BLaER1 treated with 17β-estradiol and CSF1 and Interleukin-3, amounts not matched to agents 10 nM and 100 nM (cell line): ENCODE measurements around the gene MICAL3.

Experiments used
- H3K27ac ChIP-seq, 11 experiments: shearing (Covaris generic); formaldehyde crosslinking; 2 replicates each; pipeline ENCODE4 v1.8.1; 2022
- H3K27me3 ChIP-seq, 11 experiments: shearing (Covaris generic); formaldehyde crosslinking; 2 replicates each; pipeline ENCODE4 v1.8.1; 2022
- H3K36me3 ChIP-seq, 11 experiments: shearing (Covaris generic); formaldehyde crosslinking; 2 replicates each; pipeline ENCODE4 v1.8.1; 2022
- H3K4me1 ChIP-seq, 10 experiments: shearing (Covaris generic); formaldehyde crosslinking; 2 replicates each; pipeline ENCODE4 v1.8.1; 2022
- H3K4me2 ChIP-seq, 11 experiments: shearing (Covaris generic); formaldehyde crosslinking; 2 replicates each; pipeline ENCODE4 v1.8.1; 2022
- H3K4me3 ChIP-seq, 10 experiments: shearing (Covaris generic); formaldehyde crosslinking; 2 replicates each; pipeline ENCODE4 v1.8.1; 2022
- H3K9ac ChIP-seq, 11 experiments: shearing (Covaris generic); formaldehyde crosslinking; 2 replicates each; pipeline ENCODE4 v1.8.1; 2022
- H3K9me3 ChIP-seq, 11 experiments: shearing (Covaris generic); formaldehyde crosslinking; replicated peaks in 1 of 11; 2 replicates each; pipeline ENCODE4 v1.8.1; 2022
- H4K20me1 ChIP-seq, 11 experiments: shearing (Covaris generic); formaldehyde crosslinking; 2 replicates each; pipeline ENCODE4 v1.8.1; 2022
- Cebpa-rat ChIP-seq, 11 experiments: shearing (Covaris generic); IDR thresholded peaks; 2 replicates each; pipeline ENCODE4 v1.8.1; 2022

MICAL3 gene

DNA sequence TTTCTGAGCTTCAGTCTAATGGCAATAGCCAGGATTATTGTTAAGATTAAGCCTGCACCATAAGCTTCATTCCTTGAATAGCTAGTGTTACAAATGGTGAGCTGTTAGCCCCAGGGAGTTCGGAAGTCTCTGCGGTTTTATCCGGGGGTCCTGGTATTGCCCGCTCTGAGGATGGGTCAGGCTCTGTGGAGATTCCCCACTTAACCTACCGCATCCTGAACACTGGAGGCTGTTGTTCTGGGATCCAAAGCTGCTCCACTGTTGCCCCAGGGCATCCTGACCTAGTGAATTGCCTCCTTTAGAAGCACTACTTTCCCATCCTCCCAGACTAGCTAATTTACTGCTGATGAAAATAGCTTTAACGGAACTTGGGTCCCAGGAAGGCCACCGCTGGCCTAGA lies 38.9 kb upstream of the MICAL3 start:
- Histone ChIP-seq H3K4me3 (no peak overlapping the region), H3K9ac (no peak overlapping the region), H3K27ac (peak overlapping the region in 4 of 11 experiments; percentile 12 to 31 (median 20); a peak in 3 of 22 replicates), H3K27me3 (peaks cover 0 to 6% (median 0%) of the 10 kb centered on the region in 11 experiments; a peak in 1 of 22 replicates), H3K36me3 (no peaks in the 10 kb centered on the region), H4K20me1 (no peaks in the 10 kb centered on the region), H3K4me2 (peak overlapping the region in 6 of 11 experiments; percentile 12 to 31 (median 22); a peak in 7 of 22 replicates), H3K9me3 (peaks cover 0 to 4% (median 0%) of the 10 kb centered on the region in 11 experiments; a peak in 1 of 22 replicates), H3K4me1 (peaks cover 15 to 38% (median 30%) of the 10 kb centered on the region in 10 experiments)
- no peak for TF ChIP-seq Cebpa-rat (IDR thresholded peaks at IDR 0.05)

- Histone ChIP-seq H3K4me1 (peaks cover 17 to 37% (median 32%) of the 10 kb centered on the region in 10 experiments), H3K4me3 (no peak overlapping the region), H3K27ac (no peak overlapping the region), H3K9me3 (peaks cover 0 to 4% (median 0%) of the 10 kb centered on the region in 11 experiments; a peak in 1 of 22 replicates), H3K36me3 (no peaks in the 10 kb centered on the region), H3K4me2 (no peak overlapping the region), H3K9ac (no peak overlapping the region), H4K20me1 (no peaks in the 10 kb centered on the region), H3K27me3 (peaks cover 0 to 6% (median 0%) of the 10 kb centered on the region in 11 experiments; a peak in 1 of 22 replicates)
- TF ChIP-seq Cebpa-rat (IDR thresholded peaks at IDR 0.05): no peak
These were observed 38.1 kb upstream of the MICAL3 start for GRCh38 chr22:18062421-18062820.

DNA sequence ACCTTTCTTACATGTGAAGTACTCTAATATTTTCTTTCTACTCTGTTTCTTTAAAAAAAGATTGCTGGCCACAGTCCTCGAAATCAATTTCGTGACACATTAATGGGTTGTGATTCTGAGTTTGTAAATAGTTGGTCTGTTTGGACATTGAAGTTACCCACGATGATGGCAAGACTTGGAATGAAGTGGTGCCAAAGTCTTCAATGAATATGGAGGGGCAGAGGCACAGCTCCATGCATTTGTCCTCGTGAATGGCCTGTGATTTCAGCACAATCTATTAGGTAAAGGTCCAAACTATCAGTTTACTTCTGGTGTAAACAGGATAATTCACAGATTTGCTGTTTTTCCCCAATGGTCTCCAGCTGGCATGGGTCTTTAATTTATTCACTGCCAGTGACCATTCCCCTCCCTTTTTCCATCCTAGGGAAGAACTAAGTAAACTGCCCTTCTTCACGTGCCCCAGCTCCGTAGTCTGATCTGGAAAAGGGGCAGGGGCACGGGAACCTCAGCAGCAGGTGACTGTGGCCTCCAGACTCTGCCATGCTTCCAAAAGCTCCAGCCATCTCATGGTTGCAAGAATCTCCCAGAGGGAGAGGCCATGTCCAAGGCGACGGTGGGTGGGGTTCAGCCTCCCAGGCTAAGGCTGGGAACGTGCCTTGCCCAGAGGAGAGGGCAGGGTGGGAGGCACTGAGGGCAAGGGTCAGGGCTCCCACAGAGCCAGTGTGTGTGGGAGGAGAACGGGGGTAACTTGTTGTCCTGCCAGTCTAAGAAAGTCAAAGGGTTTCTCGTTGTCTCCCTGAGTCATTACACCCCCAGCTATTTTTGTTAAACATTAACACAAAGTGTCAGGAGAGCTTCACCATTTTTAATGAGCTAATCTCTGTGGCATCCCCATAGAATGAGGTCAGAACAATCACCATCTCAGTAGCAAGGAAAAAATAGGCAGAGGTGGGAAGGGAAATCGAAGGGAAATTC lies 36.6 kb upstream of the MICAL3 start:
- Histone ChIP-seq H3K4me1 (peaks cover 26 to 38% (median 32%) of the 10 kb centered on the region in 10 experiments), H3K4me3 (no peak overlapping the region), H3K36me3 (no peaks in the 10 kb centered on the region), H3K27ac (no peak overlapping the region), H4K20me1 (no peaks in the 10 kb centered on the region), H3K4me2 (no peak overlapping the region), H3K9me3 (peaks cover 0 to 4% (median 0%) of the 10 kb centered on the region in 11 experiments; a peak in 1 of 22 replicates), H3K27me3 (peaks cover 0 to 6% (median 0%) of the 10 kb centered on the region in 11 experiments; a peak in 1 of 22 replicates), H3K9ac (no peak overlapping the region)
- TF ChIP-seq Cebpa-rat (IDR thresholded peaks at IDR 0.05): no peak

GRCh38 chr22:18059991-18060390 lies 35.6 kb upstream of the MICAL3 start:
- no peak overlapping the region for H3K27ac ChIP-seq
- no peak for TF ChIP-seq Cebpa-rat (IDR thresholded peaks at IDR 0.05)

GRCh38 chr22:18059473-18059872 lies 35.1 kb upstream of the MICAL3 start:
- Histone ChIP-seq H3K4me1 (peaks cover 12 to 25% (median 21%) of the 10 kb centered on the region in 10 experiments), H4K20me1 (no peaks in the 10 kb centered on the region), H3K4me2 (no peak overlapping the region), H3K36me3 (no peaks in the 10 kb centered on the region), H3K9me3 (peaks cover 0 to 4% (median 0%) of the 10 kb centered on the region in 11 experiments; a peak in 1 of 22 replicates), H3K27ac (no peak overlapping the region), H3K9ac (no peak overlapping the region), H3K27me3 (no peaks in the 10 kb centered on the region), H3K4me3 (no peak overlapping the region)
- no peak for TF ChIP-seq Cebpa-rat (IDR thresholded peaks at IDR 0.05)

More at GRCh38 chr22:18059991-18060390, 35.6 kb upstream of the MICAL3 start:
- Histone ChIP-seq H3K4me2 (no peak overlapping the region), H3K9ac (no peak overlapping the region), H3K27me3 (no peaks in the 10 kb centered on the region), H3K4me3 (no peak overlapping the region), H4K20me1 (no peaks in the 10 kb centered on the region), H3K4me1 (peaks cover 17 to 30% (median 24%) of the 10 kb centered on the region in 10 experiments), H3K9me3 (peaks cover 0 to 4% (median 0%) of the 10 kb centered on the region in 11 experiments; a peak in 1 of 22 replicates), H3K36me3 (no peaks in the 10 kb centered on the region)

GRCh38 chr22:18059094-18059417 lies 34.7 kb upstream of the MICAL3 start:
- no peaks in the 10 kb centered on the region for H3K36me3 ChIP-seq
- no peak overlapping the region for H3K4me2 ChIP-seq
- H3K4me3 ChIP-seq: no peak overlapping the region
- no peaks in the 10 kb centered on the region for H4K20me1 ChIP-seq
- H3K4me1 ChIP-seq: peaks cover 11 to 24% (median 20%) of the 10 kb centered on the region in 10 experiments
- no peak overlapping the region for H3K9ac ChIP-seq
- H3K9me3 ChIP-seq: peaks cover 0 to 4% (median 0%) of the 10 kb centered on the region in 11 experiments; a peak in 1 of 22 replicates
- H3K27me3 ChIP-seq: no peaks in the 10 kb centered on the region
- H3K27ac ChIP-seq: no peak overlapping the region
- TF ChIP-seq Cebpa-rat (IDR thresholded peaks at IDR 0.05): no peak

DNA sequence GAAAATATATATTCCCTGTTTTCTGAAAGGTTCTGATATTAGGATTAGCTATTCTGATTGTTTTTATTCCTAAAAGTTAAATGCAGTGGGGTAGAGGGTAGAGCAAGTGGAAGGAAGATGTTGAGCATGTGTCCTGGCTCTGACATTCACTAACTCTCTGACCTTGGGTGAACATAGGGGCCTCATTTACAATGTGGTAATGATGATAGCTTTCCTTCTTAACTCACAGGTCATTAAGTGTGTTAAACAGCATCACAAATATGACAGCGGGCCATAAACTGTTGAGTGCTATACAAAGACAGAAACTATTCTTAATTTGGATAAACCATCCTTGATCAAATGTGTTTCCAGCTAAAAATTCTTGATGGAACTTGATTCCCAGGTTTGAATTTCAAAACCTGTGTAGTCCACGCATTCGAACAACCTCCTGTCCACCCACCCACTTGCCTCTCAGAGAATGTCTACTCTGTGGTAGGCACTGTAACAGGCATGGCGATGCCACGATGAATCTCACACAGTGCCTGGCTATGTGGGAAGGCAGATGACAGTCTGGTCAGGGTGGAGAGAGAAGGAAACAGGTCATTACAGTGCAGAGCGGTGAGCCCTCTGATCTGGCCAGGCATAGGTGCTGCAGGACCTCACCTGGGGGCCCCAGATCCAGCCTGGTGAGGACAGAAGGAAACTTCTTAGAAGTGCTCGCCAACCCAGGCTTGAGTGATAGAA lies 34.2 kb upstream of the MICAL3 start:
- no peak overlapping the region for H3K9ac ChIP-seq
- H3K4me2 ChIP-seq: no peak overlapping the region
- H3K27me3 ChIP-seq: no peaks in the 10 kb centered on the region
- H3K4me1 ChIP-seq: peaks cover 11 to 21% (median 19%) of the 10 kb centered on the region in 10 experiments
- no peak overlapping the region for H3K27ac ChIP-seq
- peaks cover 0 to 3% (median 0%) of the 10 kb centered on the region in 11 experiments; a peak in 1 of 22 replicates for H3K9me3 ChIP-seq
- H4K20me1 ChIP-seq: no peaks in the 10 kb centered on the region
- H3K4me3 ChIP-seq: no peak overlapping the region
- no peaks in the 10 kb centered on the region for H3K36me3 ChIP-seq
- no peak for TF ChIP-seq Cebpa-rat (IDR thresholded peaks at IDR 0.05)

DNA sequence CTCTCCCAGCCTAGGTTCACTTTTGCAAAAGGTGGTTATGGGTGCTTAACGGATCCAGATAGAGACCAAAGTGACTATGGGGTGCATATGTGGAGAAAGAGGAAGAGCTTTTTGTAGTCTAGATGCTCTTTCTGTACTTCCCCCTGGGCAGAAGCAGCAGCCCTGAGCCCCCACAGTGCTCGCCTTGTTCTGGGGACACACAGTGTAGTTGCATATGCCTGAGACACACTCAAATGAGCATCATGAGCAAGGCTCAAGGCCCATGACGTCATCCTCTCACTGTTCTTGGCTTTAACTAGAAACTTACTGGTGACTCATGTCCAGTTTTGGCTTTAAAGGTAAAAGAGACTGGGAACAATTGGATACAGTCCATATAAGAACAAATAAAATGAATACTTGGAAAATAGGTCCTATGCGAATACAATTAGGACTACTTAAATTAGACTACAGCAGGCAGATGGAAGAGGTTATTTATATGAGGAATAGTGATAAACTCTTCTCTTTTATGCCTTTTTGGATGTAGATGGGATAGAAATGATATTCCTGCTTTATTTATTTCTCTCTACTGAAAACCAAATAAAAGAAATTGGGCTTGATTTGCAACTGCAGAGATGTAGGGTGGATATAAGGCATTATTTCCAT lies 33.3 kb upstream of the MICAL3 start:
- H3K4me1 ChIP-seq: peaks cover 11 to 21% (median 15%) of the 10 kb centered on the region in 10 experiments; a peak in 18 of 20 replicates
- H3K36me3 ChIP-seq: no peaks in the 10 kb centered on the region
- H3K9me3 ChIP-seq: 0 out of 22 replicates have a peak, but pooled peaks cover 0 to 7% (median 0%) of the 10 kb centered on the region in 11 experiments
- no peak overlapping the region for H3K4me3 ChIP-seq
- H3K27ac ChIP-seq: no peak overlapping the region
- peak overlapping the region in 4 of 11 experiments; percentile 39 to 68 (median 58); a peak in 2 of 22 replicates for H3K4me2 ChIP-seq
- no peaks in the 10 kb centered on the region for H4K20me1 ChIP-seq
- H3K9ac ChIP-seq: no peak overlapping the region
- no peaks in the 10 kb centered on the region for H3K27me3 ChIP-seq
- TF ChIP-seq Cebpa-rat (IDR thresholded peaks at IDR 0.05): no peak
